SIG-M5 (cell line): ENCODE results near the gene BCL7A.
"Not testable (repeated sequence)": the region's sequence is repeated elsewhere in the genome, so short reads cannot be mapped to it uniquely, and the experiment has no call there.

Source experiments
- DNase-seq: peaks from one replicate; lab custom pipeline; 2025; lab: John Stamatoyannopoulos, UW

Gene BCL7A

DNA sequence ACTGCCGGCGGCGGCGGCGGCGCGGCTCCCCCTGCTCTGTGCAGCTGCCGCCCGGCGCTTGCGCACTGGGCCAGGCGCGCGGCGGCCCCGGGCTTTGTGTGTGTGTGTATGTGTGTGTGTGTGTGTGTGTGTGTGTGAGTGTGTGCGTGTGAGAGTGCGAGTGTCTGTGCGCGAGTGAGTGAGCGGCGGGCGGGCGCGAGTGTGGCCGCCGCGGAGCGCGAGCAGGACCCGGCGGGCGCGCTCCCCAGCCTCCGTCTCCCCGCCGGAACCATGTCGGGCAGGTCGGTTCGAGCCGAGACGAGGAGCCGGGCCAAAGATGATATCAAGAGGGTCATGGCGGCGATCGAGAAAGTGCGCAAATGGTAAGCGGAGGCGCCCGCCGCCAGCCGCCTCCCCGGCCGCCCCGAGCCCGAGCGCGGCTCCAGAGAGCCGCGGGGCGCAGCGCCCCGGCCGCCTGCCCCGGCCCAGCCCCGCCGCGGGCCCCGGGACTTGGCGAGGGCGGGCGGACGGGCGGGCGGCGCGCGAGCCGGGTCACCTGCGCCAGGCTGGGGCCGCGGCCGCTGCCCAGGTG lies at the start of gene BCL7A:
BCL7A (plus strand) TSS at position 63 of the 571 bp plus-strand sequence; CDS start at position 271, 208 bp downstream.
- DNase-seq, result no peak

- no peak for DNase-seq
Measured at GRCh38 chr12:121974026-121974985, 47.4 kb upstream of the BCL7A start.

GRCh38 chr12:121975021-121975420 lies 46.7 kb upstream of the BCL7A start:
- no peak for DNase-seq

DNA sequence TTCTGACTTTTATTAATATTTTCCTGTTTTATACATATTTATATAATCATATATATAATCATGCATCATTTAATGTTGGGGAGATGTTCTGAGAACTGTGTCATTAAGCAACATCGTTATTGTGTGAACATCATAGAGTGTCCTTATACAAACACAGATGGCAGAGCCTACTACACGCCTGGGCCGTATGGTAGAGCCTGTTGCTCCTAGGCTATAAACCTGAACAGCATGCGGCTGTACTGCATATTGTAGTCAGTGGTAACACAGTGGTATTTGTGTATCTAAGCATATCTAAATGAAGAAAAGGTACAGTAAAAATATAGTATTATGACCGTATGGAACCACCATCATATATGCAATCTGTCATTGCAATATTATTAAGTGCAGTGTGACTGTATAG lies 44.7 kb upstream of the BCL7A start:
- DNase-seq, result no peak

GRCh38 chr12:121980191-121980891 lies 41.3 kb upstream of the BCL7A start:
- DNase-seq, result peak; percentile 75

DNA sequence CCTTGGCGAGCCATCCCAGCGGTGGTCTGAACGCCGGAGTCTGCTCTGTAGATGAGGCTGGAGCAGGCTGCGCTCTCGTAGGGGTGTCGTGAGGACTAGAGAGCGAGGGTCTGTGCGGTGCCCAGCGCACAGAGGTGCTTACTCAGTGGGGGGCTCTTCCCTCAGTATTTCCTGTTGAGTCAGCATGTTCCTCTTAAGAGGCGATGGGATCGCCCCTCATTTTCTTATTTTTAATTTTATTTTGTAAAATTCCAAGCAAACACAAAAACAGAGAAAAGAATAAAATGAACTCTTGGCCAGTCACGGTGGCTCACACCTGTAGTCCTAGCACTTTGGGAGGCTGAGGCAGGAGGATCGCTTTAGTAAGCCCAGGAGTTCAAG lies 40.8 kb upstream of the BCL7A start:
- no peak for DNase-seq

- no peak for DNase-seq
Measured at GRCh38 chr12:121981456-121981855, 40.2 kb upstream of the BCL7A start.

GRCh38 chr12:121982950-121983349 lies 38.7 kb upstream of the BCL7A start:
- DNase-seq, result no peak

- peak; percentile 17 for DNase-seq
Measured at GRCh38 chr12:121983536-121984210, 38.0 kb upstream of the BCL7A start.

- DNase-seq, result no peak
Measured at GRCh38 chr12:121986489-121987245, 35.0 kb upstream of the BCL7A start.

DNA sequence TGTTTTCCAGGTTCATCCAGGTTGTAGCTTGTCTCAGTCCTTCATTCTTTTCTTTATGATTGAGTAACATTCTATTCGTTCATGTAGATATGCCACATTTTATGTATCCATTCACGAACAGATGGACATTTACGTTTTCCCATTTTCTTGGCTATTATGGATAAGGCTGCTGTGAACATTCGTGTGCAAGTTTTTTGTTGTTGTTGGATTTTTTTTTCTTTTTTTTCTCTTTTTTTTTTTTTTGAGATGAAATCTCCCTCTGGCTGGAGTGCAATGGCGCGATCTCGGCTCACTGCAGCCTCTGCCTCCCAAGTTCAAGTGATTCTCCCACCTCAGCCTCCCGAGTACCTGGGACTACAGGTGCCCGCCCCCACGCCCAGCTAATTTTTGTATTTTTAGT lies 33.2 kb upstream of the BCL7A start:
- not testable (repeated sequence) for DNase-seq

DNA sequence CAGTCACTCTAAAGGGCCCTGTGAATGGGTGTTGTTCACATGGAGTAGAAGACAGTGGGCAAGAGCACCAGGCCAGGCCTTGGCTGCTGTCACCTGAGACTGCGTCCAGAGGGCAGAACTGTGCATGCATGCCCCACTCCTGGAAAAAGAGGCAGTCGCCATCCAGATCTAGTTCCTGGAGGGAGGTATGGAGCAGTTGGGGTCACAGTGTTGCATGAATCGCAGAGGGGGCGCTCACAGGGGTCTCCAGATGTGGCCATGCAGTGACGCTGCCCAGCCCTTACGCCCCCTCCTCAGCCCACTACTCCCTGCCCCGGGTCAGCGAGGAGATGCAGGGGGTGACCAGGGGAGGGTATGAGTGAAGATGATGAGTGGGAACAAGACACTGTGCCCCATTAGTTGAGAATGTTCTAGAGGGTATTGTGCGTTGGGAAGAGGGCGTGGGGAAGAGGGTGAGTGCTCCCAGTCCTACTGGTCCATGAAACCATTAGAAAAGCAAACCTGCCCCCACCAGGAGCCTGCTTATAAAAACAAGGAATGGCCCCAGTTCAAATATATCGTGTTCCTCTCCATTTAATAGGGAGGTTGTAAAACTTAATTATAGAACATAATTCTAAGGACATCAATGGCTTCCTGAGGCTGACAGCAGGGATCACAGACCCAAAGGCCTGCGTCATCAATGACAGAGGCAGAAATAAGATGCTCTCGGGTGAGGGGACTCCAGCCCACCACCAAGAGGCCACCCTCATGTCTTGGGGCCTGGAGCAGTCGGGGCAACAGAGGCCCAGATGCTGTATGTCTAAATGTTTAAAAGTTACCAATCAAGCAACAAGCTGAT lies 32.2 kb upstream of the BCL7A start:
- no peak for DNase-seq

GRCh38 chr12:121990114-121990647 lies 31.5 kb upstream of the BCL7A start:
- DNase-seq, result no peak

GRCh38 chr12:121990692-121991603 lies 30.7 kb upstream of the BCL7A start:
- DNase-seq, result no peak

GRCh38 chr12:121992059-121992879 lies 29.4 kb upstream of the BCL7A start:
- peak; percentile 67 for DNase-seq

GRCh38 chr12:121996050-121996944 lies 25.4 kb upstream of the BCL7A start:
- no peak for DNase-seq

DNA sequence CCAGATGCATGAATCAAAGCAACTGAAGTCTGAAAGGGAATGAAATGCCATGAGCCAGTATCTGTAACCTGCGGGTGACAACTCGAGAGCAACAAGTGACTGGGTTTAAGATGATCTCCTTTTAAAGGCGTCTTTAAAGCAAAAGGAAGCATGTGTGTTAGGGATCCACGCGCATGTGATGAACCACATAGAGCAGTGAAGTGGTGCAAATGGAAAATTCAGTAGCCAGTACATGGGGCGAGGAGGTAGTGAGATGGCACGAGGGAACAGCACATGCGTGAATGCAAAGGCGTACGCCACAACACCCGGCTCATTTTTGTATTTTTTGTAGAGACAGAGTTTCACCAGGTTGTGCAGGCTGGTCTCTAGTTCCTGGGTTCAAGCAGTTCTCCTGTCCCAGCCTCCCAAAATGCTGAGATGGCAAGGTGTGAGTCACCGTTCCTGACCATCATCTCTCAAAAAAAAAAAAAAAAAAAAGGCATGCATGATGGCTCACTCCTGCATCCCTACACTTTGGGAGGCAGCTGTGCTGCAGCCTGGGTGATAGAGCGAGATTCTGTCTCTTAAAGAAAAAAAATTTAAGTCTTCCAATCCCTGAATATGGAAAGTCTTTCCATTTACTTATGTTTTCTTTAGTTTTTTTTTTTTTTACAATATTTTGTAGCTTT lies 24.6 kb upstream of the BCL7A start:
- DNase-seq, result no peak
